ENCODE data around the gene MAMDC2.
A peak's percentile ranks its signal among the peaks of the same experiment; 100 is the strongest.

MAMDC2 gene

GRCh38 chr9:70106571-70106970 lies 62.9 kb downstream of the MAMDC2 start:
- no peak for DNase-seq

GRCh38 chr9:70107558-70107957 lies 63.9 kb downstream of the MAMDC2 start:
- no peak for DNase-seq

- no peak for DNase-seq
Measured at GRCh38 chr9:70108181-70108580, 64.5 kb downstream of the MAMDC2 start.

GRCh38 chr9:70110194-70111041 lies 66.8 kb downstream of the MAMDC2 start:
- no peak for DNase-seq

- DNase-seq = peak in 30 of 51 donors; percentile 1 to 67 (median 19)
Measured at GRCh38 chr9:70111042-70111602, 67.5 kb downstream of the MAMDC2 start.

GRCh38 chr9:70111641-70112236 lies 68.1 kb downstream of the MAMDC2 start:
- no peak for DNase-seq

- DNase-seq = no peak
Measured at GRCh38 chr9:70112981-70113380, 69.3 kb downstream of the MAMDC2 start.

GRCh38 chr9:70113403-70114022 lies 69.9 kb downstream of the MAMDC2 start:
- DNase-seq = peak in 26 of 51 donors; percentile 1 to 51 (median 18)

GRCh38 chr9:70114898-70115297 lies 71.2 kb downstream of the MAMDC2 start:
- DNase-seq = no peak

GRCh38 chr9:70117835-70118319 lies 74.2 kb downstream of the MAMDC2 start:
- no peak for DNase-seq

- DNase-seq = no peak
Measured at GRCh38 chr9:70119786-70120185, 76.1 kb downstream of the MAMDC2 start.

- DNase-seq = peak in 7 of 51 donors; percentile 2 to 16 (median 3)
Measured at GRCh38 chr9:70120834-70121510, 77.3 kb downstream of the MAMDC2 start.

GRCh38 chr9:70121818-70122436 lies 78.3 kb downstream of the MAMDC2 start:
- no peak for DNase-seq

- DNase-seq = no peak
Measured at GRCh38 chr9:70123695-70124094, 80.0 kb downstream of the MAMDC2 start.

- no peak for DNase-seq
Measured at GRCh38 chr9:70125621-70126263, 82.1 kb downstream of the MAMDC2 start.

- no peak for DNase-seq
Measured at GRCh38 chr9:70127036-70127435, 83.4 kb downstream of the MAMDC2 start.

GRCh38 chr9:70127540-70128416 lies 84.1 kb downstream of the MAMDC2 start:
- DNase-seq = no peak

- DNase-seq = no peak
Measured at GRCh38 chr9:70130266-70130665, 86.6 kb downstream of the MAMDC2 start.

- DNase-seq = no peak
Measured at GRCh38 chr9:70131296-70131695, 87.6 kb downstream of the MAMDC2 start.
